T-helper 2 cell (primary cell): ENCODE measurements around the gene CLNK.

Experiments
- DNase-seq, 5 experiments: peaks; one replicate each; pipeline versions ENCODE4 v3.0.0 to v3.0.0-alpha.2; 2012 to 2022

CLNK gene

GRCh38 chr4:10608501-10609219 is 75.9 kb downstream of the CLNK start:
- DNase-seq: no peak

- DNase-seq: no peak
Observed at GRCh38 chr4:10607206-10607605, 77.4 kb downstream of the CLNK start.

GRCh38 chr4:10606483-10607155 is 77.9 kb downstream of the CLNK start:
- no peak for DNase-seq

- no peak for DNase-seq
Observed at GRCh38 chr4:10605746-10606482, 78.7 kb downstream of the CLNK start.

- no peak for DNase-seq
Observed at GRCh38 chr4:10605031-10605430, 79.5 kb downstream of the CLNK start.

- DNase-seq: no peak
Observed at GRCh38 chr4:10599574-10599973, 85.0 kb downstream of the CLNK start.

- no peak for DNase-seq
Observed at GRCh38 chr4:10598829-10599228, 85.7 kb downstream of the CLNK start.

- DNase-seq: no peak
Observed at GRCh38 chr4:10596586-10597290, 87.8 kb downstream of the CLNK start.

- DNase-seq: no peak
Observed at GRCh38 chr4:10593130-10593529, 91.4 kb downstream of the CLNK start.

GRCh38 chr4:10590896-10591295 is 93.7 kb downstream of the CLNK start:
- DNase-seq: no peak

GRCh38 chr4:10589799-10590198 is 94.8 kb downstream of the CLNK start:
- DNase-seq: peak in 1 of 5 experiments; percentile 73

GRCh38 chr4:10589321-10589720 is 95.2 kb downstream of the CLNK start:
- no peak for DNase-seq

- peak in 2 of 5 experiments; percentile 4 to 96 for DNase-seq
Observed at GRCh38 chr4:10587697-10588096, 96.9 kb downstream of the CLNK start.

GRCh38 chr4:10587296-10587695 is 97.3 kb downstream of the CLNK start:
- no peak for DNase-seq

GRCh38 chr4:10584042-10584441 is 100.5 kb downstream of the CLNK start:
- DNase-seq: peak in 1 of 5 experiments; percentile 14

GRCh38 chr4:10582951-10583350 is 101.6 kb downstream of the CLNK start:
- no peak for DNase-seq

- peak in 1 of 5 experiments; percentile 27 for DNase-seq
Observed at GRCh38 chr4:10582059-10582686, 102.4 kb downstream of the CLNK start.

- DNase-seq: no peak
Observed at GRCh38 chr4:10581022-10581421, 103.5 kb downstream of the CLNK start.

- DNase-seq: no peak
Observed at GRCh38 chr4:10579648-10580047, 104.9 kb downstream of the CLNK start.

- DNase-seq: no peak
Observed at GRCh38 chr4:10577508-10578426, 106.8 kb downstream of the CLNK start.

- DNase-seq: peak in 1 of 5 experiments; percentile 75
Observed at GRCh38 chr4:10577018-10577417, 107.5 kb downstream of the CLNK start.
